ENCODE measurements around the gene ZNF556. TPM values are rescaled to one million over a fixed set of nuclear protein-coding genes. Genes with fewer than 3 reads are reported as not detected.
"Not testable (repeated sequence)": the region's sequence is repeated elsewhere in the genome, so short reads cannot be mapped to it uniquely, and the experiment has no call there.

ZNF556 gene
- total RNA-seq, 4 donors from 2014 or later: 0.28 to 0.73 TPM; not detected in 2

GRCh38 chr19:2888731-2889224 lies 21.6 kb downstream of the ZNF556 start:
- intact Hi-C loops (cut with DNase I; ENCODE audit: low total_unique reads): no loop called here
- DNase-seq: peak in 1 of 2 donors; percentile 28
- Histone ChIP-seq H3K27ac (no peak overlapping the region), H3K27me3 (no peaks in the 10 kb centered on the region), H3K4me3 (peak overlapping the region in 1 of 2 donors; percentile 1), H3K9me3 (no peaks in the 10 kb centered on the region), H3K36me3 (no peaks in the 10 kb centered on the region), H3K4me1 (no peaks in the 10 kb centered on the region)
- TF ChIP-seq, protein P1, sequence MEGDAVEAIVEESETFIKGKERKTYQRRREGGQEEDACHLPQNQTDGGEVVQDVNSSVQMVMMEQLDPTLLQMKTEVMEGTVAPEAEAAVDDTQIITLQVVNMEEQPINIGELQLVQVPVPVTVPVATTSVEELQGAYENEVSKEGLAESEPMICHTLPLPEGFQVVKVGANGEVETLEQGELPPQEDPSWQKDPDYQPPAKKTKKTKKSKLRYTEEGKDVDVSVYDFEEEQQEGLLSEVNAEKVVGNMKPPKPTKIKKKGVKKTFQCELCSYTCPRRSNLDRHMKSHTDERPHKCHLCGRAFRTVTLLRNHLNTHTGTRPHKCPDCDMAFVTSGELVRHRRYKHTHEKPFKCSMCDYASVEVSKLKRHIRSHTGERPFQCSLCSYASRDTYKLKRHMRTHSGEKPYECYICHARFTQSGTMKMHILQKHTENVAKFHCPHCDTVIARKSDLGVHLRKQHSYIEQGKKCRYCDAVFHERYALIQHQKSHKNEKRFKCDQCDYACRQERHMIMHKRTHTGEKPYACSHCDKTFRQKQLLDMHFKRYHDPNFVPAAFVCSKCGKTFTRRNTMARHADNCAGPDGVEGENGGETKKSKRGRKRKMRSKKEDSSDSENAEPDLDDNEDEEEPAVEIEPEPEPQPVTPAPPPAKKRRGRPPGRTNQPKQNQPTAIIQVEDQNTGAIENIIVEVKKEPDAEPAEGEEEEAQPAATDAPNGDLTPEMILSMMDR (IDR thresholded peaks at IDR 0.05): peak in 1 of 4 experiments; percentile 19
- no peak for TF ChIP-seq POLR2A (IDR thresholded peaks at IDR 0.05)

DNA sequence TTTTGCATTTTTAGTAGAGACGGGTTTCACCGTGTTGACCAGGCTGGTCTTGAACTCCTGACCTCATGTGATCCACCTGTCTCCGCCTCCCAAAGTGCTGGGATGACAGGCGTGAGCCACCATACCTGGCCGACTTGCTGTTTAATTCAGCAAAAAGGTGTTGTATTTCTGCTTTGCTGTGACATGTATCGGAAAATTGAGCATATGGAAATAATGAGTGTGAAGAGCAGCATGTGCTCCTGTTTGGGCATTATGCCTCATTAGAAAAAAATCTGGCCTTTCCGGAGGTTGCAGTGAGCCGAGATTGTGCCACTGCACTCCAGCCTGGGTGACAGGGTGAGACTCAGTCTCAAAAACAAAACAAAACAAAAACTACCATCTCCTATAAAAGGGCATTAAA lies 23.4 kb downstream of the ZNF556 start:
- H3K27ac ChIP-seq; H3K36me3 ChIP-seq; DNase-seq; intact Hi-C loops (cut with DNase I; ENCODE audit: low total_unique reads); H3K9me3 ChIP-seq; H3K4me3 ChIP-seq; H3K4me1 ChIP-seq; H3K27me3 ChIP-seq: not testable (repeated sequence)

DNA sequence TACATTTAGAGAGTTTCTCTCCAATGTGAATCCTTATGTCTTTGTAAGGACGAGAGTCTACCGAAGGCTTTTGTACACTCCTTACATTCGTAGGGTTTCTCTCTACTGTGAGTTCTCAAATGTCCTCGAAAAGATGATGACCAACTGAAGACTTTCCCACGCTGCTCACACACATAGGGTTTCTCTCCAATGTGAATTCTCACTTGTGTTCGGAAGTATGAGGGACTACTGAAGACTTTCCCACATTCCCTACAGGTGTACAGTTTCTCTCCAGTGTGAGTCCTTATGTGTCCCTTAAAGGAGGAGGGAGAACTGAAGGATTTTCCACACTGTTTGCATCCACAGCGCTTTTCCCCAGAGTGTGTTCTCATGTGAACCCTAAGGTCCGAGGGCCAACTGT lies 29.6 kb downstream of the ZNF556 start:
- peaks cover 0 to 4% of the 10 kb centered on the region in 2 donors for H3K4me1 ChIP-seq
- H3K4me3 ChIP-seq: no peak overlapping the region
- H3K9me3 ChIP-seq: no peaks in the 10 kb centered on the region
- TF ChIP-seq POLR2A (IDR thresholded peaks at IDR 0.05): no peak
- TF ChIP-seq, protein P1 (IDR thresholded peaks at IDR 0.05): no peak
- no peak for DNase-seq
- intact Hi-C loops (cut with DNase I; ENCODE audit: low total_unique reads): no loop called here
- no peaks in the 10 kb centered on the region for H3K27me3 ChIP-seq
- H3K36me3 ChIP-seq: no peaks in the 10 kb centered on the region
- no peak overlapping the region for H3K27ac ChIP-seq

DNA sequence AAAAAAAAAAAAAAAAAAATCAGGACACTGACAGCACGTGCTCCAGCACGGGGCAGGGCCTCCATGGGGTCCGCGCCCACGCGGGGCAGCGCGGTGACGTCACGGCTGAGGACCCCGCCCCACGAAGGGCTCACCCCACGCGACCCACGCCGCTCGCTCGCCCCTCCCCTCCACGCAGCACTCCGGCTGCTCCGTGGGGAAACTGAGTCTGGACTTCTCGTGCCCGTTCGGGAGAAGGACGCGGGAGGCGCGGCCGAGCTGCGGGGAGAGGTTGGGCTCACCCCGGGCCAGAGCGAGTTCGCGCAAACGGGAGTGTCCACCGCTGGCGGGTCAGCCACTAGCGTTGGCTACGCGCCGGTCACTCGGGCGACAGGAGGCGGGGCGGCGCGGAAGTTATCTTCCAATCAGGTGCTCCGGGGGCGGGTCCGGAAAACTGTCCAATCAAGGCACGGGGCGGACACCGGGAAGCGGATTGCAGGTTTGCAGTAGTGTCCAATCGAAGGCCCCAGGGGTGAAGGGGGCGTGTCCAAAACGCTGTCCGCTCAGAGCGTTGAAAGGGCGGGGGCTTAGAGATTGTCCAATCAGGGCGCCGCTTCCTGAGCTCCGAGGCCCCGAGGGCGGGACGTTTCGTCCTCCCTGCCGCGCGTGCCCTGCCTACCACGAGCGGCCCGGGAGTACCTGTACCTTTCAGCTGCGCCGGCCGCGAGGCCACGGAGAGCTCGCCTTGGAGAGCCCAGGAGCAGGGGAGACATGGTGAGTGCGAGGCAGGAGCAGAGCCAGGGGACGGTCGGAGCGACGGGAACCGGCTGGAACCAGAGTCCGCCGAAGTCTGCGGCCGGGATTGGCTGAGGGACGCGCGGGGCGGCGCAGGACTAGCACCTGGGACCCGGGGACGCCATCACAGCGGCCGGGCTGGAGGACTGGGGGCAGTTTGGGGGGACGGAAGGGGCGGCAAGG lies 33.4 kb downstream of the ZNF556 start, which contains the start of gene ZNF57:
ZNF57 (plus strand) TSS at position 633 of the 957 bp plus-strand sequence; CDS start at position 751, 118 bp downstream.
- peak in 1 of 2 donors; percentile 40 for TF ChIP-seq POLR2A (IDR thresholded peaks at IDR 0.05)
- TF ChIP-seq, protein P1 (IDR thresholded peaks at IDR 0.05): no peak
- intact Hi-C loops (cut with DNase I; ENCODE audit: low total_unique reads): no loop called here
- Histone ChIP-seq H3K36me3 (no peaks in the 10 kb centered on the region), H3K9me3 (no peaks in the 10 kb centered on the region), H3K27ac (peak within 1 kb of the TSS in 1 of 2 donors; percentile 65), H3K4me3 (peak within 1 kb of the TSS; percentile 74 to 85), H3K27me3 (no peaks in the 10 kb centered on the region), H3K4me1 (peaks cover 0 to 4% of the 10 kb centered on the region in 2 donors)
- peak; percentile 98 to 100 for DNase-seq

GRCh38 chr19:2902590-2903218 lies 35.6 kb downstream of the ZNF556 start:
- H3K27ac ChIP-seq: no peak overlapping the region
- H3K4me1 ChIP-seq: peaks cover 0 to 4% of the 10 kb centered on the region in 2 donors
- intact Hi-C loops (cut with DNase I; ENCODE audit: low total_unique reads): no loop called here
- DNase-seq: no peak
- no peak overlapping the region for H3K4me3 ChIP-seq
- H3K27me3 ChIP-seq: no peaks in the 10 kb centered on the region
- no peaks in the 10 kb centered on the region for H3K36me3 ChIP-seq
- no peak for TF ChIP-seq POLR2A (IDR thresholded peaks at IDR 0.05)
- TF ChIP-seq, protein P1 (IDR thresholded peaks at IDR 0.05): no peak
- no peaks in the 10 kb centered on the region for H3K9me3 ChIP-seq

- H3K9me3 ChIP-seq; intact Hi-C loops (cut with DNase I; ENCODE audit: low total_unique reads); DNase-seq: not testable (repeated sequence)
These were observed 36.2 kb downstream of the ZNF556 start for GRCh38 chr19:2903326-2903725.

More at GRCh38 chr19:2903326-2903725, 36.2 kb downstream of the ZNF556 start:
- H3K4me3 ChIP-seq, H3K27ac ChIP-seq, H3K4me1 ChIP-seq, H3K36me3 ChIP-seq, H3K27me3 ChIP-seq: not testable (repeated sequence)

Data from uterus (tissue), 4 donors.